Stimulated activated naive CD8-positive, alpha-beta T cell treated with anti-CD3 and anti-CD28 coated beads, Interleukin-15, Interleukin-2, amounts not matched to agents 100 U/mL and 50 U/mL, for 24 hours (primary cell): ENCODE data around the gene PRRG2.
A peak's percentile ranks its signal among the peaks of the same experiment; 100 is the strongest.

Experiments
- ATAC-seq: fragments of 150-1000 bp; cut with Tn5 transposase; one replicate; pipeline ENCODE4 v1.10.0; 2021
- DNase-seq: peaks from one replicate; pipeline ENCODE4 v3.0.0; 2021

PRRG2 gene

DNA sequence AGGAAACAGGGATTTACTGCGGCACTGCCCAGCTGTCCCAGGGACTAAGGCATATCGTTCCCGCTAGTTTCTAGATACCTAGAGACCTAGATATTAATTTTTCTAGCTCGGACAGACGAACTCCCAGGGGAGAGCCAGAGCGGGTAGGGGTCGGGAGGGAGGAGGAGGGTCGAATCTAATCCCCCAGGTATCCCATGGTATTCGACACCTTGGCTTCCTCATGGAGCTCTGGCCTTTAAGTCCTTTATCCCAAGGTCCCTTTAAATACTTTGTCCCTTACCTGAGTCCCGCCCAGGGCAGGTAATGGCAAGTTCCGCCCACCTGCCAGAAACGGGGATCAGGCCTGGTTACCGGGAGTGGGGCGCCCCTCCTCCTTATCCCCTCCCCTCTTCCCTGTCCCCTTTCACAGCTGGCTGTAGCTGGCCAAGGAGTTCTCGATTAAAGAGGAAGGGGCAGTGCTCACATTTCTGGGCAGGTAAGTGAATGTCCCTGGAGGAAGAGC is at the start of gene PRRG2:
Gene PRRG2 (plus strand): TSS at position 310 of the 502 bp plus-strand sequence. CDS start 1,904 bp downstream, outside the sequence.
- no peak for ATAC-seq

DNA sequence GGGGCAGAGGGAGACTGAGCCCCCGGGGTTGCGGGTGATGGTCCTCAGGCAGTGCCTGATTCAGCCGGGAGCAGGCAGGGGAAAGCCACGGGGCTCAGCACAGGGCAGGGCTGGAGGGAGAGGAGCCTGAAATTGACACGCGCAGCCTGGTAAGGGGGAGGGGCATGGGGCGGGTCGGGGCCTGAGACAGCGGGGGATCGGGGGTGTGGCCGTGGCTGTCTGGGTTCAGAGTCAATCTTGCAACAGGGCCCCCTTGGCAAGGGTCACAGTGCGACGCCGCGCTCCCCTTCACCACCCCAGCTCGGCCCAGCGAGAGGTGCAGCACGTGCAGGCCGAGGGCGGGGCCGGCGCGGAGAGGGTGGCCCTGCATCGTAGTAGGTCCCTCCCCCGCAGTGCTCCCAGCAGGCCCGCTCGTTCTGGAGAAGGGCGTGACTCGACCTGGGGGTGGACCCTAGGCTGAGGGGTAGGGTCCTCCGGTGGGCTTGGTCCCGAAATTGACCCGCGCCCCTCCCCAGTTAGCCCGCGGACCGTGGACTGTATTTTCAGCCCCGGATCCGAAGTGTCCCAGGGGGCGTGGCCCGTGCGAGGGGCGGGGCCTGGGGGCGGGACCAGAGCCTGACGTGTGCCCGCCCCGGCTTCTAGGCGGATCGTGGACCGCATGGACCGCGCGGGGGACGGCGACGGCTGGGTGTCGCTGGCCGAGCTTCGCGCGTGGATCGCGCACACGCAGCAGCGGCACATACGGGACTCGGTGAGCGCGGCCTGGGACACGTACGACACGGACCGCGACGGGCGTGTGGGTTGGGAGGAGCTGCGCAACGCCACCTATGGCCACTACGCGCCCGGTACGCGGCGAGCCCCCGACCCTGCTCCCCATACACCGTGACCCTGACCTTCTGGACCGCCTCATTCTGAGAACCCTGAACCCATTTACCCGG is 47.3 kb upstream of the PRRG2 start:
- DNase-seq = peak; percentile 87
- ATAC-seq = peak; percentile 84

More for the DNA sequence above, at the start of gene PRRG2:
- DNase-seq = no peak

DNA sequence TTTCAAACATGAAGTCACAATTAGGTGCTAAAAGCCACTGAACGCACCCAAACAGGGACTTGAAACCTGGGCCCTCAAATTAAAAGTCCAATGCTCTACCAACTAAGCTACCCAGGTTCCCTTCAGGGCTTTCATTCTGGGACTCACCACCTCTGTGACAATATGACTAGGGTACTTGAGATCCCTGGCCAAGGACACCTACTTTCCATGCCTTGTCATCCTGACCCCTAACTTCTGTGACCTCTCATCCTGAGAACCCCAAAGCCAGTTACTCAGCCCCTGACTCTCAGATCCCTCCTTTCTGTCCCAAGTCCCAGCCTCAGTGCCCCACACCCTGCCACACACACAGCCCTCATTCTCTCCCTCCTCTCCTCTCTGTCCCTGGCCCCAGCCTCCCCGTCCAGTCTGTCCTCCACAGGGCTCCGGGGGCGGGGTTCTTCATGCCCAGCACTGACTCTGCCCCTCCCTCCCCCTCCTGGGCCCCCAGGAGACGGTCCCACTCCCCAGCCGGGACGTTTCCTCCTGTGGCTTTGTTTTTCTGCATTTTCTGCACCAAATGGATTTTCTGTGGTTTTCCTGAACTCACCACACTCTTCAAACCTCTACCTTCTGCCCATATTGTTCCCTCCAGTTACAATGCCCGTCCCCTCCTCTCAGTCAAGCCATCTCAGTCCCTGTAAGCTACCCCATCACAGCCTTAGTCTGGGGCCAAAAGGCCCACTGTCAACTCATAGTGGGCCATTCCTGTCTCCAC is 46.3 kb upstream of the PRRG2 start:
- no peak for DNase-seq
- ATAC-seq = peak; percentile 26

DNA sequence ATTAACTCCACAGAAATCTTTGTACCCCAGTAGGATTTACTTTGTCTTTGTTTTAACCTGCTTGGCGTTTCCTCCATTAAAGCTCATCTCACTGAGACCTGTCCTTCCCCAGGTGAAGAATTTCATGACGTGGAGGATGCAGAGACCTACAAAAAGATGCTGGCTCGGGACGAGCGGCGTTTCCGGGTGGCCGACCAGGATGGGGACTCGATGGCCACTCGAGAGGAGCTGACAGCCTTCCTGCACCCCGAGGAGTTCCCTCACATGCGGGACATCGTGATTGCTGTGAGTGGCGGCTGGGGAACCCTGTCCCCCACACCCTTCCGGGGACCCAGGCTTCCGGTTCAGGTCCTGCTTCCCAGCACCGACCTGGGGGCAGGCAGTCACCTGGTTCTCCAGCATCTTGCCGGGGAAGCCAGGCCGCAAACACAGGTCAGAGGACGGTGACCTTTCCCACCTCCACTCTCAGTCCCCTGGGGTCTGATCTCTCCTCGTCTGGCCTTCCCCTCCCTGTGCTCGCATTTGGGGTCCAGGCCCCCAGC is 44.1 kb upstream of the PRRG2 start:
- DNase-seq = no peak
- no peak for ATAC-seq

- no peak for ATAC-seq
- DNase-seq = no peak
These were observed 42.5 kb upstream of the PRRG2 start for GRCh38 chr19:49538643-49539042.

DNA sequence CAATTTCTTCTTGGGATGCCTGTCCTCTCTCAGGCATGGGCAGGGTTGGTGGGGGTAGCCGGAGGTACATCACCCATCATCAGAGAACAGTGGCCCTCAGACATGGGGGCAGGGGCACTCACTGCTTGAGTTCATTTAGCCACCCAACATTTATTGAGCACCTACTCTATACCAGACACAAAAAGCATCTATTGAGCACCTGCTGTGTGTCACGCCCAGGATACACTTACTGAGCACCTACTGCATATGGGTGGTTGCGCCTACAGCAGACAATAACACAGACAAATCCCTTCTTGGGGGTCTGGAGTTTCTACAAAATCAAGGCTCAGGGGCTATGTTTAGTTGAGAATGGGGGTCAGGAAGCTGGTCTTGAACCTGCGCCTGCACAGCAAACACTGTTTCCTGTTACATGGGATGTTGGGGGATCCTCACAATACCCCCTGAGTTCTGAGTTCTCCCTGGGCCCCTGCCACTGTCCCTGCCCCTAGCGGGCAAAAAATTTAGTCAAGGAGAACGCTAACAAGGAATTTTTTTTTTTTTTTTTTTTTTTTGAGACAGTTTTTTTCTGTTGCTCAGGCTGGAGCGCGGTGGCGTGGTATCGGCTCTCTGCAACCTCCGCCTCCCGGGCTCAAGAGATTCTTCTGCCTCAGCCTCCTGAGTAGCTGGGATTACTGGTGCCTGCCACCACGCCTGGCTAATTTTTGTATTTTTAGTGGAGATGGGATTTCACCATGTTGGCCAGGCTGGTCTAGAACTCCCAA is 41.7 kb upstream of the PRRG2 start:
- no peak for ATAC-seq
- DNase-seq = no peak

DNA sequence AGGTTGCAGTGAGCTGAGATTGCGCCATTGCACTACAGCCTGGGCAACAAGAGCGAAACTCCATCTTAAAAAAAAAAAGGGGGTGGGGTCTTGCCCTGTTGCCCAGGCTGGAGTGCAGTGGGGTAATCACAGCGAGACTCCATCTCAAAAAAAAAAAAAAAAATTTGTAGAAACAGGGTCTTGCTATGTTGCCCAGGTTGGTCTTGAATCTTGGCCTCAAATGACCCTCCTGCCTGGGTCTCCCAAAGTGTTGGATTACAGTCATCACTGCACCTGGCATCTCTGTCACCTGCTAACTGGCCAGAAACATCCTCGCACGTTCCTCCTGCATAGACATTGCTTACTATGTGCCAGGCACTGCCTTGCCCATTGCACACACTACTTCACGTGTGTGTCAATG is 39.2 kb upstream of the PRRG2 start:
- ATAC-seq = no peak
- no peak for DNase-seq

DNA sequence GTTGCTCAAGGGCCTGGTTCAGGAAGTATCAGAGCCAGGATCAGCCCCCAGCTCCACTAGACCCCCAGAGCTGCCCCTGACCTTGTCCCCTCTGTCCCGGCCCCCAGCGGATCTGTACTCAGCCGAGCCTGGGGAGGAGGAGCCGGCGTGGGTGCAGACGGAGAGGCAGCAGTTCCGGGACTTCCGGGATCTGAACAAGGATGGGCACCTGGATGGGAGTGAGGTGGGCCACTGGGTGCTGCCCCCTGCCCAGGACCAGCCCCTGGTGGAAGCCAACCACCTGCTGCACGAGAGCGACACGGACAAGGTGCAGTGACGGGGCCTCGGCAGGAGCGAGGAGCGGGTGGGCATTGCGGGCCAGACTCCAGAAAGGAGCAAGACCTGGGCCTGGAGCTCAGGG is 38.7 kb upstream of the PRRG2 start:
- no peak for ATAC-seq
- DNase-seq = no peak

DNA sequence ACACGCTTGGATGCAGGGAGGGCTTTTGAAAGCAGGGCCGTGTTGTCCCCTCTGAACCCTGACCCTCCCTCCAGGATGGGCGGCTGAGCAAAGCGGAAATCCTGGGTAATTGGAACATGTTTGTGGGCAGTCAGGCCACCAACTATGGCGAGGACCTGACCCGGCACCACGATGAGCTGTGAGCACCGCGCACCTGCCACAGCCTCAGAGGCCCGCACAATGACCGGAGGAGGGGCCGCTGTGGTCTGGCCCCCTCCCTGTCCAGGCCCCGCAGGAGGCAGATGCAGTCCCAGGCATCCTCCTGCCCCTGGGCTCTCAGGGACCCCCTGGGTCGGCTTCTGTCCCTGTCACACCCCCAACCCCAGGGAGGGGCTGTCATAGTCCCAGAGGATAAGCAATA is 38.1 kb upstream of the PRRG2 start:
- DNase-seq = no peak
- no peak for ATAC-seq

DNA sequence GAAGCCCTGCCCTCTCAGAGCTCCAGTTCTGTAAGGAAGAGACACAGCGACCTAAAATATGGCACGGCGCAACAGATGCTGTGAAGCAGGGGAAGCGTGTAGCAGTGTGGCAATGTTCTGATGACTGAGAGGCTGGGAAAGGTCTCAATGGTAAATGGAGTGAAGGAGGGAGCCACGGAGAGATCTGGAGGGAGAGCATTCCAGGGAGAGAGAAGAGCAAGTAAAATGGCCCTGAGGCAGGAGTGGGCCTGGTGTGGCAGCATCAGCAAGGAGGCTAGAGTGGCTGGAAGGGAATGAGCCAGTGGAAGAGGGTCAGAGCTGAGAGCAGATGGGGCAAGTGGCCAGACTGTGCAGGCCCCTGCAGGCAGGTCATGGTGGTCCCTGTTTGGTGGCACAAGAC is 37.0 kb upstream of the PRRG2 start:
- ATAC-seq = no peak
- DNase-seq = no peak

GRCh38 chr19:49546825-49547565 is 34.1 kb upstream of the PRRG2 start:
- DNase-seq (peak; percentile 67), ATAC-seq (no peak)

DNA sequence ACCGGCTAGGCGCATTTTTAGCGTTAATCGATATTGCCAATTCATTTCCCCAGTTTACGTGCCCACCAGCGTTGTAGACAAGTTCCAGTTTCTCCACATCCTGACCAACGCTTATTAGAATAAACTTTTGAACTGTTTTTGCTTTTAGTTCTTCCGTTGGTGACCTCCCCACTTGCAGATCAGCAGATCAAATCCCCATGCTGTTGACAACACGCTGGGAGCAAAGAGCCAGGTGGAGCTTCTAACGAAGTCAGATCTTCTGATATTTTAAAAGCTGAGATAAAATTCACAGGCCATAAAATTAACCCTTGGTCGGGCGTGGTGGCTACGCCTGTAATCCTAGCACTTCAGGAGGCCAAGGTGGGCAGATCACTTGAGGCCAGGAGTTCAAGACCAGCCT is 32.1 kb upstream of the PRRG2 start:
- no peak for DNase-seq

DNA sequence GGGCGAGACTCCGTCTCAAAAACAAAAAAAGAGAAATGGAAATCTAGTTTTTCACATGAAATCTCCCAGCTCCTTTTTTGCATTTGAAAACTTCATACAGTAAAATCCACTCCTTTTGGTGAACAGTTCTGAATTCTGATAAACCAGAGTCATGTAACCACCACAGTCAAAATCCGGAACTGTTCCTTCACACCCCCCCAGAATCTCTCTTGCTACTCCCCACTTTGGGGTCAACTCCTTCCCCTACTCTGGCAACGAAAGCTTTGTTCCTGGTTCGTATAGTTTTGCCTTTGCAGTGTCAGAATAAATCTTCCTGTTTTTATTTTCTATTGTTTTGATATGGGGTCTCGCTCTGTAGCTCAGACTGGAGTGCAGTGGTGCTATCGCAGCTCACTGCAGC is 29.6 kb upstream of the PRRG2 start:
- no peak for ATAC-seq
- no peak for DNase-seq

More for the DNA sequence above, 32.1 kb upstream of the PRRG2 start:
- no peak for ATAC-seq

DNA sequence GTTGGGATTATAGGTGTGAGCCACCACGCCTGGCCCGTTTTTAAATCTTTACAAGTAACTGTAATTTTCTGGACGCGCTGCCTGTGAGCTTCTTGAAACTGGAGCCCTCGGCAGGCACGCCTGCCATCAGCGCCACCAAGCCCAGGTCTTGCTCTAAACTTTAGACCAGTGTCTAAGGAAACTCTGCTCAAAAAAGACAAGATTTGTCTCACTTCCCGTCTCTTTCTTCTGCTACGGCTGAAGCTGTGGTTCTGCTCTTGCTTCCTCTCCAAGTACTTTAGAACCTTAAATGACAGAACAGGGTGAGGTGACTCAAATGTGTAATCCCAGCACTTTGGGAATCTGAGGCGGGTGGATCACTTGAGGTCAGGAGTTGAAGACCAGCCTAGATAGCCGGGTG is 28.4 kb upstream of the PRRG2 start:
- DNase-seq (no peak), ATAC-seq (no peak)

DNA sequence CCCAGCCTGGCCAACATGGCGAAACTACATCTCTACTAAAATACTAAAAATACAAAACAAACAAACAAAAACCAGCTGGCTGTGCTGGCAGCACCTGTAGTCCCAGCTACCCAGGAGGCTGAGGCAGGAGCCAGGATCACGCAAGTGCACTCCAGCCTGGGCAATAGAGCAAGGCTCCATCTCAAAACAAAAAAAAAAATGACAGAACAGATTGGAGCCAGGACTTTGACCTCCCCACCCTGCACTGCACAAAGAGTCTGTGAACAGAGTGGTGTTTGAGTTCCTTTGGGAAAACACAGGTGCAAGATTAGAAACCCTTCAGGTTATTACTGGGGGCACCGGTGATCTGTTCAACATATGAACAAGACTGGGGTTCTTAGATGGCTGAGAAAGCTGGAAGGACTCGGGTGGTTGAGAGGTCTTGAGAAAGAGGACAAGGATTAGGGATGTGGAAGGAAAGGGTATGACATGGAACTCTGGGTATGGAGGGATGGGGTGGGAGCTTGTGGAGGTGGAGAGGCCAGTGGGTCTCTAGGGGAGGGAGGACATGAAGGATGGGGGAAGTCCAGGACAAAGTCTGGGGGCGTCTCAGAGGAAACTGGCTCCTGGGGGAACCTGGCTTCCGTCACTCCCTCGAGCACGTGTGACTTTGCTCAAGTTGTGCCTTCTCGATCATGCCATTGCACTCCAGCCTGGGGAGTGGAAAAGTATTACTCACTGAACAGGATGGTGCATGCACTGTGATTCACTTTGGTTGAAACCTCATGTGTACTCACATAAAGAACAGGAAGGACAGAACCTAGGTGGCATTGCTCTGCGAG is 27.5 kb upstream of the PRRG2 start:
- DNase-seq = peak; percentile 70
- peak; percentile 87 for ATAC-seq

DNA sequence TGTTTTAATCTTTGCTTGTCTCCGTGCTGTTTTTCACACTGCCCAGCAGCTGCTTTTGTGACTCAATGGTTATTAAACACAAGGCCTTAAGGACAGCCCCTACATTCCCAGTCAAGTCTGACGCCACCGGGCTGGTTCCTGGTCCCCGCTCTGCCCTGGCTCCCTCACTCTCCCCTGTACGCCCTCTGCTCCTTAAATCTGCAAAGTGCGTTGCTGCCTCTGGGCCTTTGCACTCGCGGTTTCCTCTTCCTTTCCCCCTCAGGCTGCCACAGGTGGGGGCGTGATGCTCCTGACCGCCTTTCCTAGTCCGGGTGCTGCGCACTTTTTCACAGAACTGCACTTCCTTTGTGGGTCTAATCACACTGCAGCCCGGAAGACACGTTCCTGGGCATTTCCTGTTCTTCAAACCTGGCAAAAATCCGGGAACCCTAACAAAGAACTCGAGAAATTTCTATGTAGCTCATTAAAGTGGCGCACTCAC is 26.4 kb upstream of the PRRG2 start:
- ATAC-seq (peak; percentile 22), DNase-seq (peak; percentile 65)

DNA sequence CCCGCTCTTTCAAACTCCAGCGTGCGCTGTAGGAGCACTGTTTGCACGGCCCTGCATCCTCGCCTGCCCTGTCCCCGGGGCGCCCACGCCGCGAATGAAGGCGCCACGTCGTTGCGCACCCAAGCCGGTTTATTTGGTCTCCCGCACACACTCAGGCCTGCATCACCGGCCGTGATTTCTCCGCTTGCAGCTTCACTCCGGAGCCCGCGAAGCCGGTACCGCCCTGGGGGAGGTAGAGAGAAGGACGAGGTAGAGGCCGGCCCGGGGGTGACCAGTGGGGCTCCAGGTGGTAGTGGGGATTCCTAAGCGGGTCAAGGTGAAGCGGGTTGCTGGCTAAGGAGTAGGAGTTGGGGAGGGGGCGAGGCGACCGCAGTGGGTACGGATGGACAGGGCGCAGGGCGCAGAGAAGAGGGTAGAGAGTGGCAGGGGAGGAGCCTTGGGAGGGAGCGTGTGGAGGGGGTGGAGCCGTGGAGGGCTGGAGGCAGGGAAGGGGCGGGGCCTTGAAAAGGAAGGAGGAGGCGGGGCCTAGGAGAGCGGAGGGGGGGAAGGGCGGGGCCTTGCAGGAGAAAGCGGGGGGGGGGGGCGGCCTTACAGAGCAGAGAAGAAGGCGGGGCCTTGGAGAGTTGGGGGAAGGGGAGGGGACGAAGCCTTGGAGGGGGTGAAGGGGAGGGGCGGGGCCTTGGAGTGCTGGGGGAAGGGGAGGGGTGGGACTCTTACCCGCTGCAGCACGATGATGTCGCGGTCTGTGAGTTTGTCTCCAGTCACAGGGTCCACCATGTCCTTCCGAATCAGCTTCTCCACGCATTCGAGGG is 25.3 kb upstream of the PRRG2 start:
- DNase-seq (peak; percentile 87), ATAC-seq (no peak)

DNA sequence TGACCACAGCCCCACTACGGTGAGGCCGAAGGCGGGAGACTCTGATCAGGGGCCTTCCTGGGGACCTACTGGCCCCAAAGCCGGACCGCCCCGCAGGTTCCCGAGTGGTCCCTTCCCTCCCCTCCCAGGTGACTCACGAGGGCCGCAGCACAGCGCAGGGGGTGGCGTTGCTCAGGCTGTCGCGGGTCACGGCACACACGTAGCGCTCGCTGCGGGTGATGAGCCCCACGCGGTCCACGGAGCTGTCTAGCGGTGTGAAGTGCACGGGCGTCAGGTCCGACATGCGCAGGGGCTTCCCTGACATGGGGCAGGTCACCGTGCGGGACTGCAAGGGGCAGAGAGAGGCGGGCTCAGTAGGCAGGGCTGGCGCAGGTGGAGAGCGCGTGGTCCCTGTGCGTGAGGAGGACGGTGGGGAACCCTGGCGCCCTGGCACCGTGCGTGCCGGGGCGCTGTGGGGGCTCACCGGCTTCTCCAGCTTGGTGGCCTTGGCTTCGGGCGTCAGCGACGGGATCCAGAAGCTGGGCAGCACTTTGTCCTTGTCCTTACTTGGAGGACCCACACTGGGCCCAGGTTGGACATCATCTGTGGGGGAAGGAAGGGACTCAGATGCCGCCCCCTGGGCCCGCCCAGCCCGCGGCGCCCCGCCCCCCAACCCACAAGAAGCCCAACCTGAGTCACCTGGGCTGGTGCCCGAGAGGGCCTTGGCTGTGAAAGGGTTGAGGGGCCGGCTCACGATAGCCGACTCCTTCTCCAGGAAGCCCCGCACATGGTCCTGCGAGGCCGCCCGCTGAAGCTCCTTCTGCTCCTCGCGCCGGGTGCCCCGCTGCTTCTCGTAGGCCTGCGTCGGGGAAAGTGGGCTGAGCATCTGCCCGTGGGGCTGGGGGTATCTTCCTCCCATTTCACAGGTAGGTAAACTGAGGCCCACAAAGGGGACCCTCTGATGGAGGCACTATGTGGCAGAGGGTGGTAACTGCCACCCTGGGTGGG is 24.4 kb upstream of the PRRG2 start:
- ATAC-seq = peak; percentile 7
- peak; percentile 62 for DNase-seq
